GM18499 (cell line): ENCODE results near the gene TSEN54.

Experiments used
- ATAC-seq: cut with Tn5 transposase; IDR thresholded peaks from one replicate; pipeline ENCODE4 v1.9.1; 2021; ENCODE audit warnings: moderate number of reproducible peaks; ENCODE audit not compliant: insufficient read depth, unreplicated experiment

The TSEN54 gene

DNA sequence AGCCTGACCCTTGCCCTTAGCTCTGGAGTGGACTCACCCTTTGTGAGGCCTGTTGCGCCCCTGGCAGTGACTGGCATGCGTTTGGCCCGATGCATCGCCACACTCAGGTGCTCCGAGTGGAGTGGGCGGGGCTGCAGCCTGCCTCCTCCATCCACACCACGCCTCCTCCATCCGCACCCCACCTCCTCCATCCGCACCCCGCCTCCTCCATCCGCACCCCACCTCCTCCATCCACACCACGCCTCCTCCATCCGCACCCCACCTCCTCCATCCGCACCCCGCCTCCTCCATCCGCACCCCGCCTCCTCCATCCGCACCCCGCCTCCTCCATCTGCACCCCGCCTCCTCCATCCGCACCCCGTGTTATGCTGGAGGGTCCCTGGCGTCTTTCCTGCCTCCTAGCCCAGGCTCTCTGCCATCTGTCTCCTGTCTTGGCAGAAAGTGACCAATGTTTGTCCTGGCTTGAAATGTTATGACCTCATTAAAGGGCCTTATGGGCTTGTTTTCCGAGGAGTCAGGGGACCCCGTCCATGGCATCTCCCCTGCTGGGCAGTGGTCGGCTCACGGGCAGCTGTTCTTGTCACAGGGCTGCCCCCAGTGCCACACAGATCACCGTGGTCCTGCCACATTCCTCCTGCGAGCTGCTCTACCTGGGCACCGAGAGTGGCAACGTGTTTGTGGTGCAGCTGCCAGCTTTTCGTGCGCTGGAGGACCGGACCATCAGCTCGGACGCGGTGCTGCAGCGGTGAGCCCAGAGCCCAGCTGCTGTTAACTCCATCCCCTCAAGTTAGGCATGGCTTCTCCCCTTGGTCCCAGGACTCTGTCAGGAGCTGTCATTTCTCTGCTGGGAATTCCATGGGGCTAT lies 42.6 kb downstream of the TSEN54 start:
- no peak for ATAC-seq

DNA sequence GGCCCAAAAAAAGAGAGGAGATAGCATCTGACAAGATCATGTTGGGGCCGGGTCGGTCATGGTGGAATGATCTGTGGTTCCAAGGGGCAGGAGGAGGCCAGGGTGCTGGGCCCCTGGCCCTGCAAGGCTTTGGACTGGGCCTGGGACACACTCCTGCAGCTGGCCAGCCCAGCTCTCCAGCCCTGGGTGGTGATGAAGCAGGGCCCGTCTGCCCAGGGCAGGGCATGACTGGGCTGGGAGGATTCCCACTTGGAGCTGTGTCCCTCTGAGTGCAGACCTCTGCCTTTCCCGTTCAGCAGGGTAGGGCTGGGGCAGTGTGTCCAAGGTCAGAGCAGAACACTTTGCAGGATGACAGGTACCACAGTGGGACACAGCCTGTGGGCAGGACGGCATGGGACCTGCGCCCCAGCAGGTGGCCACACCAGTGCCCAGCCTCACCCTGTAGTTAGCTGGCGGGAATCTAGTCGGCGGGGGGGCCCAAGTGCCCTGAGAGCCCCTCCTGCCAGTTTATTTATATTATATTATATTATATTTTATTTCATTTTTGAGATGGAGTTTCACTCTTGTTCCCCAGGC lies 43.7 kb downstream of the TSEN54 start:
- ATAC-seq, result no peak

DNA sequence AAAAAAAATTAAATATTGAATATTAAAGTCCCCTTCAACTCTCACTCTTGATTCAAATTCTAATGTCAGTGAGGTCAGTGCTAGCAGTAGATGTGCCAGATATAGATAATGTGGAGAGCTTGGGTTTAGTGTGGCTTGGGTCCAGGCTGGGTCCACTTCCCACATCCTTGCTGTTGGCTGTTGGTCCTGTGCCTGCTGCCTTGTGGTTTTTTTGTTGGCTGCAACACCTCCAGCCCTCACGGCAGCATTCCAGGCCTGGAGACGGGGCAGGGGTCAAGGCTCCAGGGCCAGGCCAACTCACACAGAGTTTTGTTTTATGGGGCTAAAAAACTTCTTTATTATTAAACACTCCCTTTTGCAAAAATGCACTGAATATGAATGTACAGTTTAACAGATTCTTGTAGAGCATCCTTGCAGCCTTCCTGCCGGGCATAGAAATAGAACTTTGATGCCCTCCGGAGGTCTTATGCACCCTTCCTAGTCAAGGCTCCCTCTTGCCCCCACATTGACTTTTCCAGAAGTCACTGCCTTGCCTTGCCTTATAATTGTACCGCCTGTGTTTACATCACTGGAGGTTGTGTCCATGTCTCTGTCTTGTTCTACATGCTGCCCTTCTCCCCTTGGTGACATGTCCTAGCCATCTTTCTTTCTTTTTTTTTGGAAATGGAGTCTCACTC lies 45.7 kb downstream of the TSEN54 start:
- ATAC-seq, result no peak

DNA sequence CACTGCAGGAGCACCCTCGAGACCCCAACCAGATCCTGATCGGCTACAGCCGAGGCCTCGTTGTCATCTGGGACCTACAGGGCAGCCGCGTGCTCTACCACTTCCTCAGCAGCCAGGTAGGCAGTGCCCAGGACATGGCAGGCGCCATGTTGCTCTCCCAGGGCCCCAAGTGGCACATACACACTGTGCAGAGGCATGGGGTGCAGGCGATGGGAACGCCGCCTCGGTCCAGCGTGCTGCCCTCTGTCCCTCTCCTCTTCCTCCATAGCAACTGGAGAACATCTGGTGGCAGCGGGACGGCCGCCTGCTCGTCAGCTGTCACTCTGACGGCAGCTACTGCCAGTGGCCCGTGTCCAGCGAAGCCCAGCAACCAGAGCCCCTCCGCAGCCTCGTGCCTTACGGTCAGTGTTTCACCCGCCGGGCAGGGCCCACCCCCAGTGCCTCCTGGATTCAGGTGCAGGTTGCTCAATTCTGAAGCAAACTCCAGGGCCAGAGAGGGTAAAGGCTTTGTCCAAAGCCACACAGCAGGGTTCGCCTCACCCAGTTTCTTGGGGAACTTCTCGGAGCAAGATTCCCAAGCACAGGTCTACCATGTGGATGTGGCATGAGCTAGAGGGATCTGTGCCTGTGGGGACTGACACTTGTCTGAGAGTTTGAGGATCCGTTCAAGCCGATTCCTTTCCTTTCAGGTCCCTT lies 46.9 kb downstream of the TSEN54 start:
- no peak for ATAC-seq

DNA sequence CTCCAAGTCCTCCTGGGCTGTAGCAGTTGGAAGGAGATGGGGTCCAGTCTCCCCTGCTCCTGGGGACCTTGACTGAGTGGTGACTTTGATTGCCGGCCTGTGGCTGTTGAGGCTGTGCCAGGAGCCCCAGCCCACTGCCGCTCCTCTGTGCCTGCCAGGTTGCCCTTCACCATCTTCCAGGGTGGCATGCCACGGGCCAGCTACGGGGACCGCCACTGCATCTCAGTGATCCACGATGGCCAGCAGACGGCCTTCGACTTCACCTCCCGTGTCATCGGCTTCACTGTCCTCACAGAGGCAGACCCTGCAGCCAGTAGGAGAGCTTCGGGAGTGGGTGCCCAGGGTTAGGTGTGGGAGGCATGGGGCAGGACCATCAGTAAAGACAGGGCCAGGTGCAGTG lies 47.9 kb downstream of the TSEN54 start:
- no peak for ATAC-seq

DNA sequence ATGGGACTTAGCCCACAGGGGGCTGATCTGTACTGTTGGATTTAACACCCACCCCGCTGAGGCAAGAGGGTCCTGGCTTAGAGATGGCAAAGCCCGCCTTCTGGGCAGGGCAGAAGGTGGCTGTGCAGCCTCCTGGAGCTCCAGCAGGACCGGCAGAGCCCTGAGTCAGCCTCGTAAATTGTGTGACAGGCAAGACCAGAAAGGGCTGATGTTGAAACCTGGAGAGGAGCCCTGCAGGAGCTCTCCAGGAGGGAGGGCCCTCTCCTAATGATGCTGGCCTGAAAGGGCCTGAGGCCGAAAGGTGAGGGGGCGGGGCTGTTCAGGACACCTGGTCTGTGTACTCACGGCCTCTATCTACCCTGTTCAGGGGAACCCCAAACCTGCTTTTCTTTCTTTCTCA lies 48.7 kb downstream of the TSEN54 start:
- ATAC-seq, result no peak

DNA sequence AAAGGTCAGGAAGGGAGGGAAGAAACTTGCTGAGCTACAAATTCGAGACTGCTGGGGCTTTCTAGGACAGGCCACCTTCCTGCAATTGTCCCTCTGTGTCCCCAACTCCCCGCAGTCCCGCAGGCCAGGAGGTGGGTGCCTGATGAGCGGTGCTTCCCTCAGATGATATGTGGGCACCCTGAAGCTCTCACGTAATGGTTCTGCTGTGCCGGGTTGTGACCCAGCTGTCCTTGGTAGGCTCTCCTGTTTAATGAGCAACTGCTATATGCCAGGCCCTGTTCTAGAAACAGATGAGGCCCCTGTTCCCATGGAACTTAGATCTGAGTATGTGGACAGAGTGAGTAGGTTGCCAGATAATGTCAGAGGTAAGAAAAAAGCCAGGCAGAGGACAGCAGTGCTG lies 49.3 kb downstream of the TSEN54 start:
- no peak for ATAC-seq

DNA sequence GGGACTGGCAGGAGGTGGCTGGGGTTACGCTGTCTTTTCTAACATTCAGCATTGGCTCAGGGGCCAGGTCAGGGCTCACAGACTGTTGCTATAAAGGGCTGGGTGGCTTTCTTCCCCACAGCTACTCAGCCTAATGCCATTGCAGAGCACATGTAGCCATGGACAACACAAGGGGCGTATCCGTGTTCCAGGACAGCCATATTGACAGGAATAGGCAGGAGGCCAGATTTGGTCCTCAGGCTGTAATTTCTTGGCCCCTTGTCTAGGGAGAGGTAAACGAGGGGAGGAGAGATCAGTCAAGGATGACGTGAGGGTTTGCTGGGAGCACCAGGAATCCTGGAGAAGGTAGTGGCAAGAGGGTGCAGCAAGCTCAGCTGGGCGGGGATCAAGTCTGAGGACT lies 50.1 kb downstream of the TSEN54 start:
- ATAC-seq, result no peak

DNA sequence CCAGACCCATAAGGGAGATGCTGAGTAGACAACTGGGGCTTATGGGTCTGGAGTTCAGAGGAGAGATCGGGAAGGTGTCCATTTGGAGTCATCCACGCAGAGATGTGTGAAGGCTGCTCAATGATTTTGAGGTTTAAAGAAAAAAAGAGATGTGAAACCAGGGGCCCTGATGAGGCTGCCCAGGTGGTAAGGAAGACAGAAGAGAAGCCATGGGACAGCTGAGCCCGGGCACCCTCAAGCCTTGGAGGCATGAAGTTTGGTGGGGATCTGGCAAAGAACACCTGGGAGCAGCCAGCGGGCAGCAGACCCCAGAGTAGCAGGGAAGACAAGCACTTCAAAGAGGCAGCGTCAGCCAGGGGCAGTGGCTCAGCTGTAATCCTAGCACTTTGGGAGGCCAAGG lies 50.5 kb downstream of the TSEN54 start:
- ATAC-seq, result no peak

DNA sequence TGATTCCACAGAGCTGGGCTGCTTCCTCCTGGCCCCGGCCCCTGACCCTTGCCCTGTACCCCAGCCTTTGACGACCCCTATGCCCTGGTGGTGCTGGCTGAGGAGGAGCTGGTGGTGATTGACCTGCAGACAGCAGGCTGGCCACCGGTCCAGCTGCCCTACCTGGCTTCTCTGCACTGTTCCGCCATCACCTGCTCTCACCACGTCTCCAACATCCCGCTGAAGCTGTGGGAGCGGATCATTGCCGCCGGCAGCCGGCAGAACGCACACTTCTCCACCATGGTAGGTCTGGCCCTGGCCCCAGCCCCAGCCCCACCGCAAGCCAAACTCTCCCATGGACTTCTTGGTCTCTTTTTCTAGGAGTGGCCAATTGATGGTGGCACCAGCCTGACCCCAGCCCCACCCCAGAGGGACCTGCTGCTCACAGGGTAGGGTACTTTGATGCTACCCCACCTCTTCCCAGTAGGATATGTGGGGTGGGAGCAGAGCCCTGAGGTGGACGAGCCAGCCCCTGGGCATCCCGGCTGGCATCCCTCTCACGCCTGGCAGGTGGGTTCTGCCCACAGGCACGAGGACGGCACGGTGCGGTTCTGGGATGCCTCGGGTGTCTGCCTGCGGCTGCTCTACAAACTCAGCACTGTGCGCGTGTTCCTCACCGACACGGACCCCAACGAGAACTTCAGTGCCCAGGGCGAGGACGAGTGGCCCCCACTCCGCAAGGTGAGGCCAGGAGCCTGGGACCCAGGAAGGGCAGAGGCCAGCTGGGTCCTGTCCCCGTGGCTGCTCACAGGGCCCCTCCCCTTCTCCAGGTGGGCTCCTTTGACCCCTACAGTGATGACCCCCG lies 52.3 kb downstream of the TSEN54 start:
- no peak for ATAC-seq

DNA sequence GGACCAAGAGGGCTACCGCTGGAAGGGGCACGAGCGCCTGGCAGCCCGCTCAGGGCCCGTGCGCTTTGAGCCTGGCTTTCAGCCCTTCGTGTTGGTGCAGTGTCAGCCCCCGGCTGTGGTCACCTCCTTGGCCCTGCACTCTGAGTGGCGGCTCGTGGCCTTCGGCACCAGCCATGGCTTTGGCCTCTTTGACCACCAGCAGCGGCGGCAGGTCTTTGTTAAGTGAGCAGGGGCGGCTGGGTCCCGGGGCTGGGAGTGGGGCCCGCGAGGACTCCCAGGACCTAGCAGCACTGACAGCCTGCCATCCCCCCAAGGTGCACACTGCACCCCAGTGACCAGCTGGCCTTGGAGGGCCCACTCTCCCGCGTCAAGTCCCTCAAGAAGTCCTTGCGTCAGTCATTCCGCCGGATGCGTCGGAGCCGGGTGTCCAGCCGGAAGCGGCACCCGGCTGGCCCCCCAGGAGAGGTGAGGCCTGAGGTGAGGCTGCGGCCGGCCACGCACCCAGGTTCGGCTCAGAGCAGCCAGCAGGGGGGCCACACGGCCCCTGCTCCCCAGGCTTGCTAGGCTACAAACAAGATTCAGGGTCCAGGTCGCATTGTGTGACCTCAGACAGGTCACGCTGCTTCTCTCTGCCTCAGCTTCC lies 53.8 kb downstream of the TSEN54 start:
- no peak for ATAC-seq

DNA sequence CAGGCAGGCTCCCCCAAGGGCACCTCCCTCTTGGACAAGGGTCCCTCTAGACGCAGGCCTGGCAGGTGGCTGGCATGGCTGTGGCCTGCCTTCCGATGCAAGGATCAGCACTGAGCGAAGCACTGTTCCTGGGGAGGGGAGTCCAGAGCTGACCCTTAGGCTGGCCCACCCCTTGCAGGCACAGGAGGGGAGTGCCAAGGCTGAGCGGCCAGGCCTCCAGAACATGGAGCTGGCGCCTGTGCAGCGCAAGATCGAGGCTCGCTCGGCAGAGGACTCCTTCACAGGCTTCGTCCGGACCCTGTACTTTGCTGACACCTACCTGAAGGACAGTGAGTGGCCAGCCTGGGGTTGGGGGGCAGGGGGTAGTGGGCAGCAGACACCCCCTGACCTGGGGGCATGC lies 54.4 kb downstream of the TSEN54 start:
- no peak for ATAC-seq

DNA sequence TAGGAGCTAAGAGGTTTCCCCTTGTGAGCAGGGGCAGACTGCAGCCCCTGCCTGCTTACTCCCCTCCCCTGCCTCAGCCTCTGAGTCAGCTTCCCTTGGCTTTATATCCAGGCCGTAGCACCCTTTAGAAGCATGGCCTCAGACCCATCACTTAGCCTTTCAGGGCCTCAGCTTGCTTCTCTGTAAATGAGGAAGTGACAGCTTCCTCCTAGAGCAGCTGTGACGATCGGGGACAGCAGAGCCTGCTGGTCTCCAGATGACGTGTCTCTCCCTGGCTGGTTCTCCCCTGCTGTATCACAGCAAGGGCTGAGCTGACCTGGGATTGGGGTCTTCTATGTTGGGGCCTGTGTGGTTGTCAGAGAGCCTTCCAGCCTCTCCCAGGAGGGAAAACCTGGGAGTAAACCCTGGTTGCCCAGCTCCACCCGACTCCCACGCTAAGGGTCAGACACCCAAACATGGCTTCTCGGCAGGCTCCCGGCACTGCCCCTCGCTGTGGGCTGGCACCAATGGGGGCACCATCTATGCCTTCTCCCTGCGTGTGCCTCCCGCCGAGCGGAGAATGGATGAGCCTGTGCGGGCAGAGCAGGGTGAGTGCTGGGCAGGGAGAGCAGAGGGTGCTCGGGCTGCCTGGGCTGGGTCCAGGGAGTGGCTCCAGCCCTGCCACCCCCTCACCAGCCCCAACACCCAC lies 55.0 kb downstream of the TSEN54 start:
- ATAC-seq, result no peak

DNA sequence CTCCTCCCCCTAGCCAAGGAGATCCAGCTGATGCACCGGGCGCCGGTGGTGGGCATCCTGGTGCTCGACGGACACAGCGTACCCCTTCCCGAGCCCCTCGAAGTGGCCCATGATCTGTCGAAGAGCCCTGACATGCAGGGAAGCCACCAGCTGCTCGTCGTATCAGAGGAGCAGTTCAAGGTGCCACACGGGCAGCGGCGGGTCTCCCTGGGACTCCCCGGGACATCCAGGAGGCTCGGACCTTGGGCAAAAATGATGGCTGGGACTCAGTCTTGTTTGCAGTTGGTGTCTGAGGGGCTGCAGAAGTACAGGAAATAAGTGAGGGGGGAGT lies 55.5 kb downstream of the TSEN54 start:
- no peak for ATAC-seq

DNA sequence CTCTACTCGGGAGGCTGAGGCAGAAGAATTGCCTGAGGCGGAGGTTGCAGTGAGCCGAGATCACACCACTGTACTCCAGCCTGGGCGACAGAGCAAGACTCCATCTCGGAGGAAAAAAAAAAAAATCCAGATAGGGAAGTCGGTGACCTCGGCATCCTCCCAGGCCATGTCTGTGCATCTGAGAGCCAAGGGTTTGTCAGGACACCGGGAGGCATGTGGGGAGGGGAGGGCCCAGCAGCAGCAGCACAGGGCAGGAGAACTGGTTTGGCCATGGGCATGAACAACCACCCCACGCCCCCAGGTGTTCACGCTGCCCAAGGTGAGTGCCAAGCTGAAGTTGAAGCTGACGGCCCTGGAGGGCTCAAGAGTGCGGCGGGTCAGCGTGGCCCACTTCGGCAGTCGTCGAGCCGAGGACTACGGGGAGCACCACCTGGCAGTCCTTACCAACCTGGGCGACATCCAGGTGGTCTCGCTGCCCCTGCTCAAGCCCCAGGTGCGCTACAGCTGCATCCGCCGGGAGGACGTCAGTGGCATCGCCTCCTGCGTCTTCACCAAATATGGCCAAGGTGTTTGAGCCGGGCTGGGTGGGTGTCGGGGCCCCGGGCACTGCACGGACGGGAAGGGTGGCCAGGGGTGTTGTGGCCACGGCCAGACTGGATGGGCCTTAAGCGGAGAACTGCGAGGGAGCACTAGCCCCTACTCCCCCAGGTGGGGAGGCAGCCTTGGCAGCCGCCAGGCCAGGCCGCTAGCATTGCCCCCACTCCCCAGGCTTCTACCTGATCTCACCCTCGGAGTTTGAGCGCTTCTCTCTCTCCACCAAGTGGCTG lies 56.6 kb downstream of the TSEN54 start:
- no peak for ATAC-seq

DNA sequence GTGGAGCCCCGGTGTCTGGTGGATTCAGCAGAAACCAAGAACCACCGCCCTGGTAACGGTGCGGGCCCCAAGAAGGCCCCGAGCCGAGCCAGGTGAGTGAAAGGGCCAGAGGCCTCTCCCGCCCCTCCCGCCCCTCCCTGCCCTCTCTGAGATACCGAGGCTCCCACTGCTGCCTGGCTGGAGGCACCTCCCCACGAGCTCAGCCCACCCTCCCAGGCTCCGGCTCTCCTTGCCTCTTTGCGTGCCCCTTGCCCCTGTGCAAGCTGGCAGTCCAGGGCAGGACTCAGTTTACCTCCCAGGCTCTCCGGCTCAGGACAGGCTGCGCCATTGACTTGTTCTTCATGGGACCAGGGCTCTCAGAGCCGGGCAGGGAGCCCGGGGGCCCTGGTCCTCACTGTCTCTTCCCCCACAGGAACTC lies 57.2 kb downstream of the TSEN54 start:
- ATAC-seq, result no peak

DNA sequence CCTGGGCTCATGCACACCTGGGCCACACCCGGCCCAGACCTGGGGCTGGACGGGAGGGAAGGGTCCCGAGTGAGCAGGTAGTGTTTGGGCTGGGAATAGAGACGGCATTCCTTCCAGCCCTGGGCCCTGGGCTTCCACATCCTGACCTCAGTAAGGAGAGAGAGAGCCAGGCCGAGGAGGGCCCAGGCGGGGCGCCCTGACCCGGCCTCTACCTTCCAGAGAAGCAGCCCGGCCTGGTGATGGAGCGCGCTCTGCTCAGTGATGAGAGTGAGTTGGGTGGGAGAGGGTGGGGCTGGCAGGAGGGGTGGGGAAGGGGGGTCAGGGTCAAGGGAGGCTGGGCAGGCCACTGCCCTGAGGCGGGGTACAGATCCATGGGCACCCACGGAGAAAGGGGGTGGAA lies 57.7 kb downstream of the TSEN54 start:
- ATAC-seq, result no peak
